GM12878 (cell line): ENCODE data around the gene ENPP7. TPM values are rescaled to one million over a fixed set of nuclear protein-coding genes. Genes with fewer than 3 reads are reported as not detected.

ENCODE experiments used
- ATAC-seq: fragments of 200-7000 bp; cut with Tn5 transposase; 3 replicates; pipeline ENCODE4 v1.9.1; 2020; ENCODE audit warnings: mild to moderate bottlenecking, moderate library complexity
- BruUV-seq: library from RNA; stranded (reverse); fragments of 400-500 nt; replicated peaks from 2 replicates; lab custom pipeline; 2021; lab: Mats Ljungman, UMichigan
- CTCF ChIA-PET: fragments of 300-600 bp; sonication (Branson Sonifier 250); formaldehyde crosslinking; extraction: SDS; loops from one replicate; lab custom pipeline; 2021; ENCODE audit warnings: inconsistent platforms; lab: Yijun Ruan, JAX
- POLR2A ChIA-PET: fragments of 350-600 bp; formaldehyde crosslinking; extraction: SDS; loops from one replicate; lab custom pipeline; 2021; ENCODE audit warnings: inconsistent platforms; lab: Charles Lee
- RAD21 ChIA-PET: fragments of 300-600 bp; sonication (Branson Sonifier 250); formaldehyde crosslinking; loops from one replicate; lab custom pipeline; 2023; ENCODE audit warnings: antibody characterized with exemption; ENCODE audit not compliant: unreplicated experiment; lab: Charles Lee
- SMC1A ChIA-PET: fragments of 300-600 bp; sonication (Branson Sonifier 250); formaldehyde crosslinking; loops from one replicate; lab custom pipeline; 2023; ENCODE audit not compliant: unreplicated experiment, uncharacterized antibody; lab: Charles Lee
- DNase-seq: peaks from one replicate; pipeline ENCODE4 v3.0.0-alpha.2; 2011; ENCODE audit warnings: low read depth, low spot score
- FAIRE-seq: peaks from 3 replicates; lab custom pipeline; 2011; peaks lifted over from hg19 to GRCh38; lab: Jason Lieb, UNC
- H2AFZ ChIP-seq: 2 replicates; pipeline ENCODE4 v1.6.0; 2011; ENCODE audit warnings: low read depth, low read length, control low read depth; ENCODE audit not compliant: control insufficient read depth
- H3K27ac ChIP-seq: 2 replicates; pipeline ENCODE4 v1.5.1; 2011; ENCODE audit warnings: control low read depth; ENCODE audit not compliant: control insufficient read depth, insufficient read depth
- H3K27me3 ChIP-seq, 2 experiments: replicated peaks in 1 of 2; 2 replicates each; pipeline versions ENCODE4 v1.6.0 to v1.6.1; 2011; ENCODE audit warnings: low read length in 1 of 2; ENCODE audit not compliant: control insufficient read depth in 2 of 2, insufficient read depth in 2 of 2
- H3K36me3 ChIP-seq, 2 experiments: 2 replicates each; pipeline ENCODE4 v1.5.1; 2011; ENCODE audit warnings: low read length in 1 of 2; ENCODE audit not compliant: control insufficient read depth in 2 of 2, insufficient read depth in 2 of 2
- H3K4me1 ChIP-seq: 2 replicates; pipeline ENCODE4 v1.6.1; 2011; ENCODE audit warnings: mild to moderate bottlenecking, low read length, moderate library complexity, mixed read lengths; ENCODE audit not compliant: control insufficient read depth, insufficient read depth
- H3K4me2 ChIP-seq: 2 replicates; pipeline ENCODE4 v1.6.0; 2011; ENCODE audit warnings: control low read depth; ENCODE audit not compliant: control insufficient read depth, insufficient read depth
- H3K4me3 ChIP-seq: fragments of 200-600 bp; sonication (generic); 2 replicates; pipeline ENCODE4 v1.5.1; 2016
- H3K79me2 ChIP-seq: 2 replicates; pipeline ENCODE4 v1.6.0; 2011; ENCODE audit warnings: low read length; ENCODE audit not compliant: control insufficient read depth, insufficient read depth
- H3K9ac ChIP-seq: 2 replicates; pipeline ENCODE4 v1.8.0; 2011; ENCODE audit warnings: low read length, control low read depth, mixed read lengths; ENCODE audit not compliant: control insufficient read depth, insufficient read depth
- H3K9me3 ChIP-seq: replicated peaks from 3 replicates; pipeline ENCODE4 v1.5.1; 2011; ENCODE audit warnings: mild to moderate bottlenecking, low read length; ENCODE audit not compliant: control insufficient read depth, insufficient read depth
- H4K20me1 ChIP-seq: 2 replicates; pipeline ENCODE4 v1.6.0; 2011; ENCODE audit not compliant: control insufficient read depth, insufficient read depth
- ATF3 ChIP-seq: IDR thresholded peaks from 2 replicates; pipeline ENCODE4 v1.6.1; 2011; ENCODE audit warnings: low read depth, mild to moderate bottlenecking, low read length, moderate library complexity, borderline replicate concordance; ENCODE audit errors: extremely low read depth
- ATF7 ChIP-seq: fragments of 450-650 bp; IDR thresholded peaks from 2 replicates; pipeline ENCODE4 v1.6.1; 2016; ENCODE audit warnings: low read depth, mild to moderate bottlenecking
- EGR1 ChIP-seq, 2 experiments: IDR thresholded peaks; 1 replicate in 1 of 2; 2 replicates in 1 of 2; pipeline ENCODE4 v1.6.1; 2011 to 2012; ENCODE audit warnings: low read depth in 2 of 2, low read length in 2 of 2, borderline replicate concordance in 1 of 2, mild to moderate bottlenecking in 1 of 2, moderate library complexity in 1 of 2
- GABPA ChIP-seq: IDR thresholded peaks from 2 replicates; pipeline ENCODE4 v1.6.1; 2014; ENCODE audit warnings: antibody characterized with exemption, low read depth, mild to moderate bottlenecking, inconsistent platforms
- IRF4 ChIP-seq: IDR thresholded peaks from 2 replicates; pipeline ENCODE4 v1.6.1; 2011; ENCODE audit warnings: low read depth, low read length
- MTA2 ChIP-seq: fragments of 450-650 bp; IDR thresholded peaks from 2 replicates; pipeline ENCODE4 v1.6.1; 2016; ENCODE audit warnings: low read depth, mild to moderate bottlenecking, moderate library complexity
- NBN ChIP-seq: fragments of 450-650 bp; IDR thresholded peaks from 2 replicates; pipeline ENCODE4 v1.6.1; 2016
- NFXL1 ChIP-seq: fragments of 450-650 bp; IDR thresholded peaks from 2 replicates; pipeline ENCODE4 v1.6.1; 2017; ENCODE audit warnings: antibody characterized with exemption, mild to moderate bottlenecking, borderline replicate concordance
- NR2C1 ChIP-seq: fragments of 450-650 bp; IDR thresholded peaks from 2 replicates; pipeline ENCODE4 v1.6.1; 2017; ENCODE audit warnings: antibody characterized with exemption, mild to moderate bottlenecking, moderate library complexity
- NR2C2 ChIP-seq: IDR thresholded peaks from 2 replicates; pipeline ENCODE4 v1.6.1; 2011; ENCODE audit warnings: borderline replicate concordance, low read depth; ENCODE audit not compliant: control insufficient read depth, insufficient read length
- NRF1 ChIP-seq: conservative IDR thresholded peaks from 2 replicates; pipeline ENCODE4 v1.6.1; 2011; ENCODE audit warnings: mild to moderate bottlenecking, low read depth, low read length, improper control_type of control experiment
- PRDM15 ChIP-seq: fragments of 450-650 bp; formaldehyde crosslinking; IDR thresholded peaks from 2 replicates; pipeline ENCODE4 v1.4.0; 2020; ENCODE audit warnings: mild to moderate bottlenecking, moderate library complexity
- SMAD1 ChIP-seq: fragments of 450-650 bp; IDR thresholded peaks from 2 replicates; pipeline ENCODE4 v1.6.1; 2018; ENCODE audit warnings: mild to moderate bottlenecking, low read depth; ENCODE audit not compliant: partially characterized antibody
- WGBS: methylation state at CpG from one replicate; pipeline ENCODE4 v1.1.6; 2016; ENCODE audit warnings: low lambda C conversion rate; ENCODE audit not compliant: insufficient replicate concordance, insufficient coverage; ENCODE audit errors: missing lambda C conversion rate; 5-methylcytosine and 5-hydroxymethylcytosine counted together
- in situ Hi-C: fragments of 300-500 bp; cut with MboI; formaldehyde crosslinking; loops from 9 replicates; pipeline ENCODE4 v1.14.3; 2018; ENCODE audit warnings: mixed read lengths
- intact Hi-C: fragments of 100-400 bp; cut with micrococcal nuclease; formaldehyde crosslinking; loops from one replicate; pipeline ENCODE4 v1.14.2; 2022; ENCODE audit not compliant: unreplicated experiment
- polyA plus RNA-seq, 11 experiments: library from polyadenylated mRNA; depleted of rRNA in 4 of 11; unstranded in 6 of 11; stranded (reverse) in 5 of 11; fragments of >200 nt; fragmentation: Nextera tagmentation in 4 of 11; fragmentation: Illumina TruSeq in 1 of 11; extraction: Ambion mirVana in 4 of 11; extraction: Trizol in 1 of 11; gene quantifications; 1 replicate in 1 of 11; 2 replicates in 10 of 11; pipeline versions ENCODE4 v1.2.1 to v1.2.3, GENCODE V29; 2011 to 2016; ENCODE audit warnings: inconsistent platforms in 2 of 11, missing spikeins in 2 of 11, low read depth in 1 of 11
- total RNA-seq, 4 experiments: library from RNA; depleted of rRNA in 3 of 4; stranded (reverse); fragments of >200 nt in 3 of 4; fragmentation: Illumina TruSeq in 1 of 4; extraction: Trizol in 1 of 4; gene quantifications; 2 replicates each; pipeline versions ENCODE4 v1.2.1 to v1.2.3, GENCODE V29; 2013 to 2021
- TF ChIP-seq, protein P1 (sequence below): fragments of 450-650 bp; IDR thresholded peaks from 2 replicates; pipeline ENCODE4 v1.6.1; 2017; ENCODE audit warnings: antibody characterized with exemption, mild to moderate bottlenecking, moderate library complexity

The ENPP7 gene
- total and polyA plus RNA-seq, 10 of the 15 experiments (the other 5 are each of a cell fraction or from before 2014, with no cell fraction given), result 0.04 to 0.41 (median 0.18) TPM; not detected in 1

DNA sequence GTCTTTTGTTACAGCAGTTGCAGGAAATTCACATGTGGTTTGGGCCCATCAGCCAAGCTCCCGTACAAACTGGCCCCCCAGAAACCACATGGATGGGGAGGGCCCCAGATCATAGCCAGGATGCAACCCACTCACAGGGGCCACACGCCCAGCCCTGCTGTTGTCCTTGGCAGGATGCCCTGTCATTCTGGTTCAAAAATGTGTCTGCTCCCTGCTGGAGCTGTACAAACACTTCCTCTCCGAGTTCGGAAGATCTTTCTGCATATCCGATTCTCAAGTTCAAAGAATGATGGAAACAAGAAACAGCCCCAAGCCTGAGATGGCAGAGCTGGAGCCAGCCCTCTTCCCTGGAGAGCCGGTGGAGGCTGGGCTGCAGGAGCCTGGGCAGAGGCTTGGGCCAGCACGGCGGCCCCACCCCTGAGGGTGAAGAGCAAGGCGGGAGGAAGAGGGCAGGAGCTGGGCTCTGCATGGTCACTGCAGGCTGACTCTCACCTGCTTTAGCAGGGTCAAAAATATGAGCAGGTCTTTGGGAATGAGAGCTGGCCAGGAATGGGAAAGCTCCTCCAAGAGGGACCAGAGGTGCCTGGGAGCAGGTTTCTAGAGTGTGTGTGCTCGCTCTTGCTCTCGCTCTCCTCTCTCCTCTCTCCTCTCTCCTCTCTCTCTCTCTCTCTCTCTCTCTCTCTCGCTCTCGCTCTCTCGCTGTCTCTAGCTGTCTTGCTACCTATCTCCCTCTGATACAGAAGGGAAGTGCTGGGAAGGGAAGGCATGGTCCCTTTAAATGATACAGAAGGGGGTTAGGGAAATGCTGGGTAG lies 34.7 kb upstream of the ENPP7 start (continued):
- TF ChIP-seq GABPA (no peak), IRF4 (no peak), ATF7 (no peak), NFXL1 (no peak), NR2C2 (no peak), SMAD1 (no peak), NR2C1 (no peak)
- TF ChIP-seq, all 136 proteins: peak for 0

- no peak overlapping the region for H3K9ac ChIP-seq
- no peaks in the 10 kb centered on the region for H3K79me2 ChIP-seq
- FAIRE-seq, result no peak
- no peak overlapping the region for H2AFZ ChIP-seq
- no peak overlapping the region for H3K4me2 ChIP-seq
- ChIA-PET SMC1A (no interaction called here), CTCF (interaction anchor here (1.1 kb wide), 2 partner anchors 8 to 12 kb away, joined by 4 to 5 read pairs; no protein-coding TSS in a partner anchor), POLR2A (no interaction called here), RAD21 (no interaction called here)
- no peaks in the 10 kb centered on the region for H3K9me3 ChIP-seq
- H4K20me1 ChIP-seq, result no peaks in the 10 kb centered on the region
- in situ Hi-C loops, result no loop called here
- no peak for ATAC-seq
- no peak overlapping the region for H3K27ac ChIP-seq
- no TSS peak for BruUV-seq
- peaks cover 6% of the 10 kb centered on the region for H3K4me1 ChIP-seq
- no peak for DNase-seq
- H3K4me3 ChIP-seq, result no peak overlapping the region
- WGBS, result 67% methylated on average over 15 of the region's 17 CpGs
- H3K36me3 ChIP-seq, result no peaks in the 10 kb centered on the region
- TF ChIP-seq MTA2 (no peak), ATF3 (no peak), PRDM15 (no peak), NBN (no peak), NRF1 (no peak), EGR1 (IDR thresholded peaks at IDR 0.05; ENCODE audit: borderline replicate concordance in 1 of 2, low read depth in 2 of 2, low read length in 2 of 2) (no peak)
- TF ChIP-seq, protein P1, sequence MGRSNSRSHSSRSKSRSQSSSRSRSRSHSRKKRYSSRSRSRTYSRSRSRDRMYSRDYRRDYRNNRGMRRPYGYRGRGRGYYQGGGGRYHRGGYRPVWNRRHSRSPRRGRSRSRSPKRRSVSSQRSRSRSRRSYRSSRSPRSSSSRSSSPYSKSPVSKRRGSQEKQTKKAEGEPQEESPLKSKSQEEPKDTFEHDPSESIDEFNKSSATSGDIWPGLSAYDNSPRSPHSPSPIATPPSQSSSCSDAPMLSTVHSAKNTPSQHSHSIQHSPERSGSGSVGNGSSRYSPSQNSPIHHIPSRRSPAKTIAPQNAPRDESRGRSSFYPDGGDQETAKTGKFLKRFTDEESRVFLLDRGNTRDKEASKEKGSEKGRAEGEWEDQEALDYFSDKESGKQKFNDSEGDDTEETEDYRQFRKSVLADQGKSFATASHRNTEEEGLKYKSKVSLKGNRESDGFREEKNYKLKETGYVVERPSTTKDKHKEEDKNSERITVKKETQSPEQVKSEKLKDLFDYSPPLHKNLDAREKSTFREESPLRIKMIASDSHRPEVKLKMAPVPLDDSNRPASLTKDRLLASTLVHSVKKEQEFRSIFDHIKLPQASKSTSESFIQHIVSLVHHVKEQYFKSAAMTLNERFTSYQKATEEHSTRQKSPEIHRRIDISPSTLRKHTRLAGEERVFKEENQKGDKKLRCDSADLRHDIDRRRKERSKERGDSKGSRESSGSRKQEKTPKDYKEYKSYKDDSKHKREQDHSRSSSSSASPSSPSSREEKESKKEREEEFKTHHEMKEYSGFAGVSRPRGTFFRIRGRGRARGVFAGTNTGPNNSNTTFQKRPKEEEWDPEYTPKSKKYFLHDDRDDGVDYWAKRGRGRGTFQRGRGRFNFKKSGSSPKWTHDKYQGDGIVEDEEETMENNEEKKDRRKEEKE, result no peak
- H3K27me3 ChIP-seq, result no peaks in the 10 kb centered on the region
- intact Hi-C loops, result no loop called here
Measured at GRCh38 chr17:79696610-79696982, 34.1 kb upstream of the ENPP7 start.
